Mesenchymal stem cell (in vitro differentiated cells and primary cell): ENCODE data around the gene INCENP.

Experiments used
- DNase-seq: peaks from one replicate; pipeline ENCODE4 v3.0.0-alpha.2; 2013
- H2AFZ ChIP-seq: one replicate; pipeline ENCODE4 v1.6.1; 2013; ENCODE audit warnings: low read depth, mild to moderate bottlenecking, control low read depth, inconsistent platforms, low read length, moderate library complexity
- H2AK5ac ChIP-seq: 2 replicates; pipeline ENCODE4 v1.6.1; 2013; ENCODE audit warnings: low read length, moderate library complexity, mild to moderate bottlenecking, inconsistent platforms; ENCODE audit not compliant: severe bottlenecking
- H2BK120ac ChIP-seq: one replicate; pipeline ENCODE4 v1.6.1; 2013; ENCODE audit warnings: low read depth, mild to moderate bottlenecking, inconsistent platforms, low read length, moderate library complexity
- H2BK12ac ChIP-seq, 2 experiments: one replicate each; pipeline ENCODE4 v1.6.1; 2013; ENCODE audit warnings: inconsistent platforms in 2 of 2, low read length in 2 of 2, mild to moderate bottlenecking in 2 of 2, moderate library complexity in 2 of 2, control low read depth in 1 of 2
- H2BK15ac ChIP-seq: one replicate; pipeline ENCODE4 v1.6.1; 2013; ENCODE audit warnings: mild to moderate bottlenecking, low read depth, inconsistent platforms; ENCODE audit not compliant: poor library complexity, severe bottlenecking
- H2BK5ac ChIP-seq: 2 replicates; pipeline ENCODE4 v1.6.1; 2013; ENCODE audit warnings: low read depth, mild to moderate bottlenecking, low read length, control low read depth, inconsistent platforms; ENCODE audit not compliant: poor library complexity, severe bottlenecking
- H3K14ac ChIP-seq, 2 experiments: one replicate each; pipeline ENCODE4 v1.6.1; 2013; ENCODE audit warnings: inconsistent platforms in 2 of 2, low read length in 2 of 2, control low read depth in 1 of 2, mild to moderate bottlenecking in 1 of 2, moderate library complexity in 1 of 2
- H3K18ac ChIP-seq, 2 experiments: one replicate each; pipeline ENCODE4 v1.6.1; 2013; ENCODE audit warnings: inconsistent platforms in 2 of 2, low read length in 2 of 2, control low read depth in 1 of 2, low read depth in 1 of 2, mild to moderate bottlenecking in 1 of 2
- H3K23ac ChIP-seq, 2 experiments: one replicate each; pipeline ENCODE4 v1.6.1; 2013; ENCODE audit warnings: inconsistent platforms in 2 of 2, low read length in 2 of 2, mild to moderate bottlenecking in 2 of 2, moderate library complexity in 2 of 2, control low read depth in 1 of 2
- H3K27ac ChIP-seq: 2 replicates; pipeline ENCODE4 v1.5.1; 2013; ENCODE audit warnings: mild to moderate bottlenecking, moderate library complexity, low read length, control low read depth, inconsistent platforms; ENCODE audit not compliant: poor library complexity, severe bottlenecking
- H3K27me3 ChIP-seq, 2 experiments: 2 replicates each; pipeline versions ENCODE4 v1.6.1 to v1.7.0; 2013; ENCODE audit warnings: low read length in 2 of 2, mild to moderate bottlenecking in 2 of 2, moderate library complexity in 2 of 2, control low read depth in 1 of 2, inconsistent platforms in 1 of 2; ENCODE audit not compliant: control insufficient read depth in 1 of 2, insufficient read depth in 1 of 2
- H3K36me3 ChIP-seq, 2 experiments: 2 replicates each; pipeline versions ENCODE4 v1.6.1 to v1.7.0; 2013; ENCODE audit warnings: low read length in 2 of 2, control low read depth in 1 of 2, inconsistent platforms in 1 of 2, low read depth in 1 of 2, mild to moderate bottlenecking in 1 of 2; ENCODE audit not compliant: insufficient read depth in 2 of 2, control insufficient read depth in 1 of 2
- H3K4ac ChIP-seq, 2 experiments: one replicate each; pipeline ENCODE4 v1.6.1; 2013; ENCODE audit warnings: inconsistent platforms in 2 of 2, low read length in 2 of 2, mild to moderate bottlenecking in 2 of 2, moderate library complexity in 2 of 2, control low read depth in 1 of 2, low read depth in 1 of 2
- H3K4me1 ChIP-seq: 2 replicates; pipeline ENCODE4 v1.6.1; 2013; ENCODE audit warnings: low read depth, low read length, control low read depth; ENCODE audit not compliant: control insufficient read depth, insufficient read depth
- H3K4me2 ChIP-seq: 2 replicates; pipeline ENCODE4 v1.6.1; 2013; ENCODE audit warnings: low read length, mild to moderate bottlenecking, inconsistent platforms; ENCODE audit not compliant: poor library complexity, severe bottlenecking
- H3K4me3 ChIP-seq, 2 experiments: 2 replicates each; pipeline versions ENCODE4 v1.5.1 to v1.7.0; 2013; ENCODE audit warnings: low read length in 2 of 2, mild to moderate bottlenecking in 2 of 2, control low read depth in 1 of 2, low read depth in 1 of 2; ENCODE audit not compliant: insufficient read depth in 1 of 2
- H3K79me1 ChIP-seq: replicated peaks from 2 replicates; pipeline ENCODE4 v1.6.1; 2013; ENCODE audit warnings: mild to moderate bottlenecking, control low read depth, low read length, inconsistent platforms; ENCODE audit not compliant: poor library complexity, severe bottlenecking
- H3K9ac ChIP-seq: 2 replicates; pipeline ENCODE4 v1.7.0; 2013; ENCODE audit warnings: mild to moderate bottlenecking, low read length, moderate library complexity
- H3K9me3 ChIP-seq: 2 replicates; pipeline ENCODE4 v1.7.0; 2013; ENCODE audit warnings: mild to moderate bottlenecking, low read length; ENCODE audit not compliant: control insufficient read depth
- H4K8ac ChIP-seq: one replicate; pipeline ENCODE4 v1.6.1; 2013; ENCODE audit warnings: inconsistent platforms, mild to moderate bottlenecking, low read length, moderate library complexity
- H4K91ac ChIP-seq: one replicate; pipeline ENCODE4 v1.6.1; 2013; ENCODE audit warnings: mild to moderate bottlenecking, low read length, inconsistent platforms
- WGBS: methylation state at CpG from one replicate; pipeline ENCODE4 v1.1.7; 2013; ENCODE audit warnings: mixed read lengths; 5-methylcytosine and 5-hydroxymethylcytosine counted together

Gene INCENP

DNA sequence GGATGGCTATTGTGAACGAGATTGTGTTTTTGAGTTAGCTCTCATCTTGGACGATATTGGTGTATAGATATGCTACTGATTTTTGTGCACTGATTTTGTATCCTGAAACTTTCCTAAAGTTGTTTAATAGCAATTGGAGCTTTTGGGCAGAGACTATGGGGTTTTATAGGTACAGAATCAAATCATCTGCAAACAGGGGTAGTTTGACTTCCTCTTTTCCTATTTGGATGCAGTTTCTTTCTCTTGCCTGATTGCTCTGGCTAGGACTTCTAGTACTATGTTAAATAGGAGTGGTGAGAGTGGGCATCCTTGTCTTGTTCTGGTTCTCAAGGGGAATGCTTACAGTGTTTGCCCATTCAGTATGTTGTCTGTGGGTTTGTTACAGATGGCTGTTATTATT, 57.3 kb downstream of the INCENP start:
- Histone ChIP-seq H3K18ac (no peak overlapping the region), H2BK12ac (no peak overlapping the region), H3K27me3 (peaks cover 1 to 55% of the 10 kb centered on the region in 2 experiments), H3K79me1 (no peaks in the 10 kb centered on the region), H2BK15ac (no peak overlapping the region), H2BK120ac (no peak overlapping the region), H2BK5ac (no peak overlapping the region), H3K4me3 (no peak overlapping the region), H3K14ac (no peak overlapping the region), H3K23ac (no peak overlapping the region), H3K4ac (no peak overlapping the region), H3K9me3 (peaks cover 7% of the 10 kb centered on the region), H2AFZ (no peak overlapping the region), H4K8ac (no peak overlapping the region), H2AK5ac (no peak overlapping the region), H3K36me3 (no peaks in the 10 kb centered on the region), H3K27ac (no peak overlapping the region), H4K91ac (no peak overlapping the region), H3K9ac (no peak overlapping the region), H3K4me1 (no peaks in the 10 kb centered on the region), H3K4me2 (no peak overlapping the region)
- 81% methylated on average over 2 of the region's 2 CpGs for WGBS
- no peak for DNase-seq

DNA sequence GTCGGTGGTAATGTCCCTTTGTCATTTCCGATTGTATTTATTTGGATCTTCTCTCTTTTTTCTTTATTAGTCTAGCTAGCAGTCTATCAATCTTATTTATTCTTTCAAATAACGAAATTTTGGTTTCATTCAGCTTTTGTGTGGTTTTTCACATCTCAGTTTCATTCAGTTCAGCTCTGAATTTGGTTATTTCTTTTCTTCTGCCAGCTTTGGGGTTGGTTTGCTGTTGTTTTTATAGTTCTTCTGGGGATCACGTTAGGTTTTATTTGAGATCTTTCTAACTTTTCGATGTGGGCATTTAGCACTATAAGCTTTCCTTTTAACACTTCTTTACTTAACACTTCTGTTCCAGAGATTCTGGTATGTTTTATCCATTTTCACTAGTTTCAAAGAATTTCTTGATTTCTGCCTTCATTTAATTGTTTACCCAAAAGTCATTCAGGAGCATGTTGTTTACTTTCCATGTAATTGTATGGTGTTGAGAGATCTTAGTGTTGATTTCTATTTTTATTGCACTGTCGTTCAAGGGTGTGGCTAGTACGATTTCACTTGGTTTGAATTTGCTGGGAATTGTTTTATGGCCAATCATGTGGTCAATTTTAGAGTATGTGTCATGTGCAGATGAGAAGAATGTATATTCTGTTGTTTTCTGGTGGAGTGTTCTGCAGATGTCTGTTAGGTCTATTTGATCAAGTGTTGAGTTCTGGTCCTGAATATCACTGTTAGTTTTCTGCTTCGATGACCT, 58.5 kb downstream of the INCENP start:
- no peak overlapping the region for H3K4ac ChIP-seq
- H4K91ac ChIP-seq: no peak overlapping the region
- H3K9ac ChIP-seq: no peak overlapping the region
- H2BK15ac ChIP-seq: no peak overlapping the region
- H3K4me2 ChIP-seq: no peak overlapping the region
- H2AFZ ChIP-seq: no peak overlapping the region
- H2BK120ac ChIP-seq: no peak overlapping the region
- H3K23ac ChIP-seq: no peak overlapping the region
- H3K4me3 ChIP-seq: no peak overlapping the region
- no peak overlapping the region for H2BK5ac ChIP-seq
- no peak for DNase-seq
- H3K18ac ChIP-seq: no peak overlapping the region
- H2BK12ac ChIP-seq: no peak overlapping the region
- WGBS: 77% methylated on average over 4 of the region's 8 CpGs
- no peaks in the 10 kb centered on the region for H3K4me1 ChIP-seq
- H3K27ac ChIP-seq: no peak overlapping the region
- H2AK5ac ChIP-seq: no peak overlapping the region
- H3K36me3 ChIP-seq: no peaks in the 10 kb centered on the region
- H3K9me3 ChIP-seq: peaks cover 7% of the 10 kb centered on the region
- peaks cover 3 to 51% of the 10 kb centered on the region in 2 experiments for H3K27me3 ChIP-seq
- H3K79me1 ChIP-seq: no peaks in the 10 kb centered on the region
- H3K14ac ChIP-seq: no peak overlapping the region
- H4K8ac ChIP-seq: no peak overlapping the region

DNA sequence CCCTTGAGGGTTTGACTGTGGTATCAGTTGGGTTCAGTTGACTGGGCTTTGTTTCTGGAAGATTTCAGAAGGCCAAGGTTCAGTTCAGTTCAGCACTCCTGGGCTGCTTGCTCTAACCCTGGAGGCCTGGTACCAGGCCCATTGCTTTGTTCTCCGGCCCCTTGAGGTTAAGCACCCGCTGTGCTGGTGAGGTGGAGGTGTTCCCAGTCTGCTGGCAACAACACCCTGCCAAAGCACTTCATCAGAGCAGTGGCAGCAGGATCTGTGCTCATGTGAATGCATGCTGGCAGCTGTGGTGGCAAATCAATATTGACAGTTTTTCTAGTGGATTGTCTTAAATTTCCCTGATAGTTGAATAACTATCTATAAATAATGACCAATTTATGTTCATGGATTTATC, 62.4 kb downstream of the INCENP start:
- no peaks in the 10 kb centered on the region for H3K36me3 ChIP-seq
- no peak overlapping the region for H3K14ac ChIP-seq
- H3K27ac ChIP-seq: no peak overlapping the region
- no peak overlapping the region for H2BK120ac ChIP-seq
- no peak overlapping the region for H3K18ac ChIP-seq
- H2BK15ac ChIP-seq: no peak overlapping the region
- no peak overlapping the region for H3K4ac ChIP-seq
- DNase-seq: no peak
- H3K9ac ChIP-seq: no peak overlapping the region
- H2AK5ac ChIP-seq: no peak overlapping the region
- WGBS: 56% methylated on average over 2 of the region's 2 CpGs
- H3K27me3 ChIP-seq: peaks cover 27 to 49% of the 10 kb centered on the region in 2 experiments
- no peak overlapping the region for H2BK12ac ChIP-seq
- H3K9me3 ChIP-seq: peaks cover 7% of the 10 kb centered on the region
- H3K23ac ChIP-seq: no peak overlapping the region
- H3K4me3 ChIP-seq: no peak overlapping the region
- no peak overlapping the region for H3K4me2 ChIP-seq
- no peaks in the 10 kb centered on the region for H3K4me1 ChIP-seq
- H2AFZ ChIP-seq: no peak overlapping the region
- H2BK5ac ChIP-seq: no peak overlapping the region
- no peak overlapping the region for H4K8ac ChIP-seq
- no peaks in the 10 kb centered on the region for H3K79me1 ChIP-seq
- H4K91ac ChIP-seq: no peak overlapping the region

DNA sequence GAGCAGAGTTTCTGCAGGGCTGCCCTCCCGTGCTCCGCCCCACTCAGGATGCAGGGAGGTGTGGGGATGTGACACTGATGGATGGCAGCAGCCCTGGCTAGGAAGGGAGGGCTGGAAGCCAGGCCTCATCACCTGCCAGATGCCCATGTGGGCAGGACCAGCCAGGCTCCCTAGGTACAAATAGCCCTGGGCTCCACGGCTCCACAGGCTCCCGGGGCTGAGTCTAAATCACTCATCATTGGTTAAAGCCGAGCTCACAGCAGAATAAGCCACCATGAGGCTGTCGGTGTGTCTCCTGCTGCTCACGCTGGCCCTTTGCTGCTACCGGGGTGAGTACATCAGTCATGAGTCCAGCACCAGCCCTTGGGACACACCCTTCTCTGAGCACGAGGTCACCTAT, 66.2 kb downstream of the INCENP start, which contains the start of gene SCGB1D1:
SCGB1D1 (plus strand) TSS at position 206 of the 400 bp plus-strand sequence; CDS start at position 275, 69 bp downstream.
- Histone ChIP-seq H3K14ac (no peak within 1 kb of the TSS), H2BK5ac (no peak within 1 kb of the TSS), H2AK5ac (no peak within 1 kb of the TSS), H2BK15ac (no peak within 1 kb of the TSS), H2BK120ac (no peak within 1 kb of the TSS), H3K9me3 (no peaks in the 10 kb centered on the region), H3K9ac (no peak within 1 kb of the TSS), H4K8ac (no peak within 1 kb of the TSS), H2BK12ac (no peak within 1 kb of the TSS), H2AFZ (no peak within 1 kb of the TSS), H3K4me2 (no peak within 1 kb of the TSS), H3K27ac (no peak within 1 kb of the TSS), H3K4ac (no peak within 1 kb of the TSS), H3K4me3 (no peak within 1 kb of the TSS), H3K36me3 (no peaks in the 10 kb centered on the region), H3K23ac (no peak within 1 kb of the TSS), H3K27me3 (peaks cover 43 to 69% of the 10 kb centered on the region in 2 experiments), H3K4me1 (no peaks in the 10 kb centered on the region), H3K18ac (no peak within 1 kb of the TSS), H3K79me1 (no peaks in the 10 kb centered on the region), H4K91ac (no peak within 1 kb of the TSS)
- 63% methylated on average over 9 of the region's 9 CpGs for WGBS
- DNase-seq: no peak
